H9 (cell line): ENCODE results near the gene KRT79. TPM values are rescaled to one million over a fixed set of nuclear protein-coding genes. Genes with fewer than 3 reads are reported as not detected.

Experiments
- DNase-seq: peaks from one replicate; pipeline ENCODE4 v3.0.0-alpha.2; 2017
- H2AFZ ChIP-seq: one replicate; pipeline ENCODE4 v1.6.1; 2013; ENCODE audit warnings: mild to moderate bottlenecking, low read length, control low read depth, moderate library complexity
- H2AK5ac ChIP-seq: 2 replicates; pipeline ENCODE4 v1.6.1; 2013; ENCODE audit warnings: low read length, control low read depth, mixed read lengths; ENCODE audit not compliant: insufficient read length
- H2BK120ac ChIP-seq: one replicate; pipeline ENCODE4 v1.6.1; 2013; ENCODE audit warnings: low read depth, mild to moderate bottlenecking, low read length, control low read depth, inconsistent platforms; ENCODE audit not compliant: poor library complexity, severe bottlenecking
- H2BK12ac ChIP-seq: 2 replicates; pipeline ENCODE4 v1.6.1; 2013; ENCODE audit warnings: low read length, control low read depth, mixed read lengths, low read depth; ENCODE audit not compliant: insufficient read length
- H2BK15ac ChIP-seq: 2 replicates; pipeline ENCODE4 v1.6.1; 2013; ENCODE audit warnings: low read depth, low read length, control low read depth
- H2BK20ac ChIP-seq: one replicate; pipeline ENCODE4 v1.6.1; 2013; ENCODE audit warnings: low read depth, mild to moderate bottlenecking, low read length, control low read depth, inconsistent platforms; ENCODE audit not compliant: poor library complexity, severe bottlenecking
- H2BK5ac ChIP-seq: 2 replicates; pipeline ENCODE4 v1.6.1; 2013; ENCODE audit warnings: low read length, control low read depth, mixed read lengths; ENCODE audit not compliant: insufficient read length
- H3K14ac ChIP-seq: 2 replicates; pipeline ENCODE4 v1.6.1; 2013; ENCODE audit warnings: low read length, control low read depth; ENCODE audit not compliant: insufficient read depth
- H3K18ac ChIP-seq: 2 replicates; pipeline ENCODE4 v1.6.1; 2013; ENCODE audit warnings: low read depth, mild to moderate bottlenecking, mixed read lengths, low read length, control low read depth; ENCODE audit not compliant: insufficient read length
- H3K23ac ChIP-seq: 2 replicates; pipeline ENCODE4 v1.6.1; 2013; ENCODE audit warnings: low read length, control low read depth, mixed read lengths, low read depth; ENCODE audit not compliant: insufficient read length
- H3K23me2 ChIP-seq: 2 replicates; pipeline ENCODE4 v1.6.1; 2013; ENCODE audit warnings: low read depth, mild to moderate bottlenecking, mixed read lengths, low read length, control low read depth; ENCODE audit not compliant: insufficient read length, poor library complexity, severe bottlenecking
- H3K27ac ChIP-seq: 2 replicates; pipeline ENCODE4 v1.5.1; 2013; ENCODE audit warnings: low read length, control low read depth, mixed read lengths, low read depth; ENCODE audit not compliant: insufficient read length
- H3K27me3 ChIP-seq: 2 replicates; pipeline ENCODE4 v1.6.1; 2013; ENCODE audit warnings: low read length, control low read depth, inconsistent platforms; ENCODE audit not compliant: insufficient read depth
- H3K4ac ChIP-seq: 2 replicates; pipeline ENCODE4 v1.6.1; 2013; ENCODE audit warnings: low read depth, mild to moderate bottlenecking, control low read depth, inconsistent platforms, low read length, moderate library complexity
- H3K4me1 ChIP-seq: 2 replicates; pipeline ENCODE4 v1.6.1; 2013; ENCODE audit warnings: low read length, control low read depth, inconsistent platforms; ENCODE audit not compliant: insufficient read depth
- H3K4me2 ChIP-seq: 2 replicates; pipeline ENCODE4 v1.6.1; 2013; ENCODE audit warnings: low read length, control low read depth, mixed read lengths; ENCODE audit not compliant: insufficient read length, insufficient read depth
- H3K56ac ChIP-seq: 2 replicates; pipeline ENCODE4 v1.6.1; 2013; ENCODE audit warnings: low read depth, mild to moderate bottlenecking, mixed read lengths, low read length, control low read depth; ENCODE audit not compliant: insufficient read length
- H3K79me1 ChIP-seq: 2 replicates; pipeline ENCODE4 v1.6.1; 2013; ENCODE audit warnings: low read depth, mild to moderate bottlenecking, moderate library complexity, low read length, control low read depth, inconsistent platforms; ENCODE audit not compliant: insufficient read depth, poor library complexity, severe bottlenecking
- H3K79me2 ChIP-seq: 2 replicates; pipeline ENCODE4 v1.6.1; 2013; ENCODE audit warnings: low read length, control low read depth, inconsistent platforms; ENCODE audit not compliant: insufficient read depth
- H3K9ac ChIP-seq: 2 replicates; pipeline ENCODE4 v1.6.1; 2013; ENCODE audit warnings: low read length, control low read depth, mixed read lengths; ENCODE audit not compliant: insufficient read length; ENCODE audit errors: extremely low read depth
- H3K9me3 ChIP-seq: one replicate; pipeline ENCODE4 v1.6.1; 2013; ENCODE audit warnings: low read depth, low read length, inconsistent platforms; ENCODE audit not compliant: control insufficient read depth
- H3T11ph ChIP-seq: one replicate; pipeline ENCODE4 v1.6.1; 2013; ENCODE audit warnings: mild to moderate bottlenecking, low read length, control low read depth, inconsistent platforms
- H4K20me1 ChIP-seq: one replicate; pipeline ENCODE4 v1.6.1; 2013; ENCODE audit not compliant: control insufficient read depth, insufficient read length, insufficient read depth
- H4K5ac ChIP-seq: 2 replicates; pipeline ENCODE4 v1.6.1; 2013; ENCODE audit warnings: low read depth, mild to moderate bottlenecking, mixed read lengths, low read length, control low read depth; ENCODE audit not compliant: insufficient read length
- H4K8ac ChIP-seq: replicated peaks from 2 replicates; pipeline ENCODE4 v1.6.1; 2013; ENCODE audit warnings: low read length, control low read depth, mixed read lengths, low read depth; ENCODE audit not compliant: insufficient read length
- H4K91ac ChIP-seq: 2 replicates; pipeline ENCODE4 v1.6.1; 2013; ENCODE audit warnings: low read depth, mild to moderate bottlenecking, moderate library complexity, mixed read lengths, low read length, control low read depth; ENCODE audit not compliant: insufficient read length
- H3K27ac Mint-ChIP-seq, 3 experiments: 2 replicates in 2 of 3; 3 replicates in 1 of 3; pipeline ENCODE4 v1.8.0; 2020 to 2021; ENCODE audit warnings: mixed read lengths in 3 of 3, mild to moderate bottlenecking in 1 of 3, moderate library complexity in 1 of 3
- H3K27me3 Mint-ChIP-seq: 2 replicates; pipeline ENCODE4 v1.8.0; 2021; ENCODE audit warnings: low read depth, mild to moderate bottlenecking, moderate library complexity, mixed read lengths
- H3K36me3 Mint-ChIP-seq, 3 experiments: 2 replicates in 2 of 3; 3 replicates in 1 of 3; pipeline ENCODE4 v1.8.0; 2020 to 2021; ENCODE audit warnings: low read depth in 3 of 3, mixed read lengths in 3 of 3; ENCODE audit not compliant: insufficient read depth in 1 of 3
- H3K4me1 Mint-ChIP-seq, 2 experiments: 2 replicates each; pipeline ENCODE4 v1.8.0; 2020; ENCODE audit warnings: mixed read lengths in 2 of 2
- H3K4me3 Mint-ChIP-seq, 2 experiments: 2 replicates in 1 of 2; 3 replicates in 1 of 2; pipeline ENCODE4 v1.8.0; 2020 to 2021; ENCODE audit warnings: mild to moderate bottlenecking in 2 of 2, mixed read lengths in 2 of 2, moderate library complexity in 1 of 2
- H3K9me3 Mint-ChIP-seq, 2 experiments: 2 replicates in 1 of 2; 3 replicates in 1 of 2; pipeline ENCODE4 v1.8.0; 2020; ENCODE audit warnings: mild to moderate bottlenecking in 2 of 2, mixed read lengths in 2 of 2, moderate library complexity in 1 of 2
- WGBS: extraction: QIAGEN DNeasy Blood & Tissue Kit; methylation state at CpG from one replicate; pipeline ENCODE4 v1.1.7; 2013; ENCODE audit warnings: missing lambda C conversion rate, low lambda C conversion rate, mixed read lengths; ENCODE audit not compliant: insufficient read length; ENCODE audit errors: extremely low coverage; 5-methylcytosine and 5-hydroxymethylcytosine counted together
- total RNA-seq: library from RNA; stranded (reverse); gene quantifications from 2 replicates; pipeline ENCODE4 v1.2.1, GENCODE V29; 2021
- TF ChIP-seq, protein P1 (sequence below): fragments of 200-600 bp; sonication (generic); conservative IDR thresholded peaks from 3 replicates; pipeline ENCODE4 v1.8.0; 2021; ENCODE audit warnings: antibody characterized with exemption, mild to moderate bottlenecking

The KRT79 gene
- total RNA-seq, 1 experiment from 2014 or later = not detected

GRCh38 chr12:52818887-52819420 lies 15.2 kb downstream of the KRT79 start:
- no peak overlapping the region for H4K91ac ChIP-seq
- H2BK20ac ChIP-seq = no peak overlapping the region
- no peaks in the 10 kb centered on the region for H3K79me2 ChIP-seq
- H3K9me3 Mint-ChIP-seq = no peaks in the 10 kb centered on the region
- H2BK12ac ChIP-seq = no peak overlapping the region
- no peak overlapping the region for H3K14ac ChIP-seq
- H3K56ac ChIP-seq = no peak overlapping the region
- no peak overlapping the region for H2BK15ac ChIP-seq
- DNase-seq = no peak
- H3K4me1 Mint-ChIP-seq = peaks cover 3 to 7% of the 10 kb centered on the region in 2 experiments; a peak in 3 of 4 replicates
- H2AFZ ChIP-seq = no peak overlapping the region
- no peaks in the 10 kb centered on the region for H3K9me3 ChIP-seq
- H2BK120ac ChIP-seq = no peak overlapping the region
- H3K27ac ChIP-seq = no peak overlapping the region
- no peak overlapping the region; a peak in 1 of 7 replicates for H3K27ac Mint-ChIP-seq
- H4K8ac ChIP-seq = no peak overlapping the region
- TF ChIP-seq, protein P1, sequence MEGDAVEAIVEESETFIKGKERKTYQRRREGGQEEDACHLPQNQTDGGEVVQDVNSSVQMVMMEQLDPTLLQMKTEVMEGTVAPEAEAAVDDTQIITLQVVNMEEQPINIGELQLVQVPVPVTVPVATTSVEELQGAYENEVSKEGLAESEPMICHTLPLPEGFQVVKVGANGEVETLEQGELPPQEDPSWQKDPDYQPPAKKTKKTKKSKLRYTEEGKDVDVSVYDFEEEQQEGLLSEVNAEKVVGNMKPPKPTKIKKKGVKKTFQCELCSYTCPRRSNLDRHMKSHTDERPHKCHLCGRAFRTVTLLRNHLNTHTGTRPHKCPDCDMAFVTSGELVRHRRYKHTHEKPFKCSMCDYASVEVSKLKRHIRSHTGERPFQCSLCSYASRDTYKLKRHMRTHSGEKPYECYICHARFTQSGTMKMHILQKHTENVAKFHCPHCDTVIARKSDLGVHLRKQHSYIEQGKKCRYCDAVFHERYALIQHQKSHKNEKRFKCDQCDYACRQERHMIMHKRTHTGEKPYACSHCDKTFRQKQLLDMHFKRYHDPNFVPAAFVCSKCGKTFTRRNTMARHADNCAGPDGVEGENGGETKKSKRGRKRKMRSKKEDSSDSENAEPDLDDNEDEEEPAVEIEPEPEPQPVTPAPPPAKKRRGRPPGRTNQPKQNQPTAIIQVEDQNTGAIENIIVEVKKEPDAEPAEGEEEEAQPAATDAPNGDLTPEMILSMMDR = no peak
- no peaks in the 10 kb centered on the region for H4K20me1 ChIP-seq
- no peak overlapping the region for H3K4ac ChIP-seq
- H3K36me3 Mint-ChIP-seq = no peaks in the 10 kb centered on the region; a peak in 1 of 7 replicates
- H3T11ph ChIP-seq = no peak overlapping the region
- H3K23ac ChIP-seq = no peak overlapping the region
- no peak overlapping the region for H2AK5ac ChIP-seq
- H2BK5ac ChIP-seq = no peak overlapping the region
- H3K18ac ChIP-seq = no peak overlapping the region
- WGBS = no CpG with 5 or more reads among the region's 7 CpGs
- H3K23me2 ChIP-seq = no peaks in the 10 kb centered on the region
- H3K9ac ChIP-seq = no peak overlapping the region
- no peaks in the 10 kb centered on the region for H3K4me1 ChIP-seq
- no peak overlapping the region for H4K5ac ChIP-seq
- no peak overlapping the region for H3K4me3 Mint-ChIP-seq
- no peak overlapping the region for H3K4me2 ChIP-seq
- H3K27me3 ChIP-seq = no peaks in the 10 kb centered on the region
- no peaks in the 10 kb centered on the region for H3K79me1 ChIP-seq
- peaks cover 1% of the 10 kb centered on the region for H3K27me3 Mint-ChIP-seq
